Stimulated activated CD8-positive, alpha-beta memory T cell treated with anti-CD3 and anti-CD28 coated beads, Interleukin-4, amount 100 ng/mL, for 48 hours (primary cell): ENCODE measurements around the gene NCS1.
A peak's percentile ranks its signal among the peaks of the same experiment; 100 is the strongest.

ENCODE experiments used
- DNase-seq: peaks from one replicate; pipeline ENCODE4 v3.0.0-alpha.2; 2020

Gene NCS1

DNA sequence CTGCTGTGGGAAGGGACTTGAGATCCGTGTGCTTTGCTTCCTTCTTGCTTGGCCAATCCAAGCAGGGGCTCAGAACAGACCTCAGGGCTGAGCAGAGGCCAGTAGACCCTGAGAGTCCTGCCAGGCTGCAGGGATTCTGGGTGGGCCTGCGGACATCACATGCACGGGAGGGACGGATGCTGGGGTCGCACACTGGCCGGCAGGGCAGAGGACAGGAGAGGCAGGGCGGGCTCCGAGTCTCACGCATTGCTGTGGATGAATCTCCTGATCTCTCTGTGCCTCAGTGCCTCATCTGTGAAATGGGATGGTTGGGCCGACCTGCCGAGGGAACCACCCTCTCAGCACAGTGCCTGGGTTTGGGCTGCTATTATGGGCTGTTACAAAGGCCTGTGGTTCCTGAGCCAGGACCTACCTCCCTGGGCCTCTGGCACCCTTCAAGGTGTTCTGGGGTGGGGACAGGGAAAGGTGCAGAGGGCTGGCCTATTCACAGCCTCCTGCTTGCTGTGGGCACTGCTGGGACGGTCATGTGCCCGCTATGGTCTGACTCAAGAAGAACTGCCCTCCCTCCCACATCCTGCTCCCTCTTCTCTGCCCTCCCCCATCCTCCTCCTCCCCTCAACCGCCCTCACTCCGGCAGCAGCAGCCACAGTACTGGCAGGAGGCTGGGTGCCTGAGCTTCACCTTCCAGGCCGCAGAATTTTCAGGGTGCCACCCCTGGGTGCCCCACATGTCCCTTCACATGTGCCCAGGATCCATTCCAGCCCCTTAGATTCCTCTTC, 43.3 kb downstream of the NCS1 start:
- DNase-seq, result no peak

DNA sequence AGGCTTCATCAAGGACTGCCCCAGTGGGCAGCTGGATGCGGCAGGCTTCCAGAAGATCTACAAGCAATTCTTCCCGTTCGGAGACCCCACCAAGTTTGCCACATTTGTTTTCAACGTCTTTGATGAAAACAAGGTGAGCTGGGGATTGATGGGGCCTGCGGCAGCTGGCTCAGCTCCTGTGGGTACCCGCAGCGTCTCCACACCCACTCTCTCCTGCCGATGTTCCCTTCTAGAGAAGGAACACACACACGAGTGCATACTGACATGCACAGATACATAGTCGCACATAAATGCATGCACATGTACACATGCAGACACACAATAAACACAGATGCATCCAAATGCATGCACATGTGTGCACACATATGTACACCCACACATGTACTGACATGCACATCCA, 45.6 kb downstream of the NCS1 start:
- no peak for DNase-seq

DNA sequence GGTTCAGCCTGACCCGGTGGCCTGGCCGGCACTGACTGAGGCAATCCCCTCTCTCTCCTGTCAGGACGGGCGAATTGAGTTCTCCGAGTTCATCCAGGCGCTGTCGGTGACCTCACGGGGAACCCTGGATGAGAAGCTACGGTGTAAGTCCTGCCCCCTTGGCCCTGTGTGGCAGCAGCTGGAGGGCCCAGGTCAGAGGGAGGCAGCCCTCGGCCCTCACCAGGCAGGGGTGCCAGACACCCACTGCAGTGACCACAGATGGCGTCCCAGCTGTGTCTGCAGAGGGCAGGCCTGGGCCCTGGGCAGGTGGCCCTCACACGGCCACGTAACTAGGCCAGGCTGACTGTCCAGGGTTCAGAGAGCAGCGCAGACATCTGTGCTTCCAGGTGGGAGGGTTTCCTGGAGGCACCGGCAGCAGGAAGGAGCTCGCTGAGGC, 47.5 kb downstream of the NCS1 start:
- DNase-seq, result no peak

DNA sequence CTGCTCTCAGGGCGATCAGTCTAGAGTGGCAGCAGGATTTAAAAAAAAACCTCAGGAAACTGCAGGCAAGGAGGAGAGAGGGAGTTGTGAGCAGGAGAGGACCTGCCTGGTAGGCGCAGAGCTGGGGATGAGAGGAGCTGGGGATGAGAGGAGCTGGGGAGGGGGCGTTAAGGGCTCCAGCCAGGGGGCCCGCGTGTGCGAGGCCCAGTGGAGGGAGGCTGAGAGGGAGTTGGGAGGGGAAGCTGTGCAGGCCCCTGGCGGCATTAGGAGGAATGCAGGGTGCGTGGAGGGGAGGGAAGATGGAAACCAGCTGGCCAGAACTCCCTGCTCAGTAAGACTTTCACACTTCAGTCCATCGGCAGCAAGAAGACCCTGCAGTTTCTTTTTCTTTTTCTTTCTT, 48.1 kb downstream of the NCS1 start:
- DNase-seq, result no peak

DNA sequence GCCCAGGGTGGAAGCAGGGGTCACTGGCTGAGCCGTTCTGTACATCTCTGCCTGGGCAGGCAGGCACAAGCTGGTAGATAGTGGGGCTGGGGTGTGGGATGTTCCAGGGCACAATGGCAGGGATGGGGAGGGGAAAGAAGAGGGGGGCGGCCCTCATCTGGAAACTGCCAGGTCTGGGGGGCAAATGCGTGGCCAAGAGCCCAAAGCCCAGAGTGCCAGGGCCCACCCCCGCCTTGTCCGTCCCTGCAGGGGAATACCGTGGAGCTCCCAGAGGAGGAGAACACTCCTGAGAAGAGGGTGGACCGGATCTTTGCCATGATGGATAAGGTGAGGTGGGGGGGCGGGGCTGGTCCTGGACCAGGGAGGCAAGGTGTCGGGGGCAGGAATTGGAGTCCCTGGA, 50.6 kb downstream of the NCS1 start:
- no peak for DNase-seq

DNA sequence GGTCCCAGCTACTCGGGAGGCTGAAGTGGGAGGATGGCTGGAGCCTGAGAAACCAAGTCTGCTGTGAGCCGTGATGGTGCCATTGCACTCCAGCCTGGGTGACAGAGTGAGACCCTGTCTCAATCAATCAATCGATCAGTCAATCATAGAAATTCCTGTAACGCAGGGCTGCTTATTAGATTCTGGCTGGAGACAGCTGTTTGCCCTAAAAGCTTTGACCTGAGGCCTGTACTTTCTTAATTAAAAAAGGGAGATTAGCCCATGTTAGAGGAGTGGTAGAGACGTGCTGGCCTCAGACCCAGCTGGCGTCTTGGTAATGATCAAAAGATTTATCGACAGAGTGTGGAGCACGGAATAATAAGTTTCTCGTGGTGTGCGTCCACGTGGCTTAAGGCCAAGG, 52.9 kb downstream of the NCS1 start:
- DNase-seq, result no peak

DNA sequence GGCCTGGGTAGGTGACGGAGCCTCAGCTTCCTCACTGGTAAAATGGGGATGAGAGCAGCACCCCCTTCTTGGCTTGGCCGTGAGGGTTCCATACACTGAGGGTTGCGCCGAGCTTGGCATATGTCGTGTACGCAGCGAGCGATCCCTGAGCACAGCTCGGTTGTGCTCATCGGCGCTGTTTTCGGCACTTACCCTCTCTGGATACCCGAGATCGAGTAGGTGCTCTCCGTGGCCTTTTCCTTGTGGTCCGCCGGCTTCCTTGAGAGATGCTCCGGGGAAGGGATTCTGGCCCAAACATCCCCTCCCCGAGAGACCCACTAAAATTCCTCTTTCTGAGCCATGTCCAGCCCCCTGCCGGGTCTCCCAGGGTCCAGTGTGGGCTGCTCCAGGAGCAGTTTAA, 53.4 kb downstream of the NCS1 start:
- DNase-seq, result no peak

DNA sequence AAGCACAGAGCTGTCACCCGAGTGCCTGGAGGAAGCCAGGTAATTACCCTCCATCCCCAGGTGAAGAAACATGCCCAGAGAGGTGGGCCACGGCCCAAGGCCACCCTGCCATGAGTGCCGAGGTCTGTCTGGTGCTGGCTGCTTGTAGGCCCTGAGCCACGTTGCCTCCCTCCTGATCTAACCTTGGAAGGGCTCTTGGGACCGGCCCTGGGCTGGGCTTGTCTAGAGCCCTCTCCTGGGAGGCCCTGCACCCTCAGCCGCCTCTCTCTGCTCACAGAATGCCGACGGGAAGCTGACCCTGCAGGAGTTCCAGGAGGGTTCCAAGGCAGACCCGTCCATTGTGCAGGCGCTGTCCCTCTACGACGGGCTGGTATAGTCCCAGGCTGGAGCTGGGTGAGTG, 53.9 kb downstream of the NCS1 start:
- DNase-seq, result no peak

DNA sequence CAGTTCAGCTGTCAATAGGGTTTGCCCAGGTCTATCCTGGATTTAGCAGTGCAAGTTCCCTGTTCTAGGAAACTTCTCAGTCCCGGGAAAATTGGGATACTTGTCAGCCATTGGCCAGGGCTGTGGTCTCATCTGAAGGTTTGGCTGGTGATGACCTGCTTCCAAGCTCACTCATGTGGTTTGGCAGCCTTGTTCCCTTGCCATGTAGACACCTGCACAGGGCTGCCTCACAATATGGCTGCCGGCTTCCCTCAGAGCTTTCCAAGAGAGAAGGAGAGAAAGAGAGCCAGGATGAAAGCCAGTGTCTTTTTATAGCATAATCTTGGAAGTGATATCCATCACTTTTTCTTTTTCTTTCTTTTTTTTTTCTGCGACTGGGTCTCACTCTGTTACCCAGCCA, 55.6 kb downstream of the NCS1 start:
- DNase-seq, result no peak

DNA sequence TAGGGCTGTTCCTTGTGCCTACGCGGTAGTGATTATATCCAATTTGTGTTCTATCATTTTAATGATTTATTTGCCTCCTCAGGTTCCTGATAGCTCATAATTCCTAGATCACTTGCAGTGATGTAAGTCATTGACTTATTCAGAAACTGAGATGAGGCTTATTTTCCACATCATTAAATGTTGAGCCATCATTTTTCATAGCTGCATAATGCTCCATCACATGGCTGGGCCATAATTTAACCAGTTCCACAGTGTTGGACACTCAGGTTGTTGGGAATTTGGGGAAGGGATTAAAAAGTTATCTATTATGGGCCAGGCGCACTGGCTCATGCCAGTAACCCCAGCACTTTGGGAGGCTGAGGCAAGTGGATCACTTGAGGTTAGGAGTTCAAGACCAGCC, 57.6 kb downstream of the NCS1 start:
- no peak for DNase-seq

DNA sequence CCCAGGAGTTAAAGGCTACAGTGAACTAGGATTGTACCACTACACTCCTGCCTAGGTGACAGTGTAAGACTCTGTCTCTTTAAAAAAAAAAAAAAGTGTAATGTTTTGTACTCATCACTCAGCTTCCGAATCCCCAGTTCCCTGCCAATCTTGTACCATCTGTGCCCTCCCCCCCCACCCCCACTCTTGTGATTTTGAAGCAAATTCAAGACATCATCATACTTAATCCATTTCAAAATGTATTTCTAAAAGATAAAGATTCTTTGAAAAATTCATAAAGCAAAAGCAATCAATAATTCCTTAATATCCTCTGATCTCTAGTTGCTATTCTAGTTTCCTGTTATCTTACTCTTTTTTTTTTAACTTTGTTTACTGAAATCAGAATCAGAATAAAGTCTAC, 58.4 kb downstream of the NCS1 start:
- DNase-seq, result no peak

DNA sequence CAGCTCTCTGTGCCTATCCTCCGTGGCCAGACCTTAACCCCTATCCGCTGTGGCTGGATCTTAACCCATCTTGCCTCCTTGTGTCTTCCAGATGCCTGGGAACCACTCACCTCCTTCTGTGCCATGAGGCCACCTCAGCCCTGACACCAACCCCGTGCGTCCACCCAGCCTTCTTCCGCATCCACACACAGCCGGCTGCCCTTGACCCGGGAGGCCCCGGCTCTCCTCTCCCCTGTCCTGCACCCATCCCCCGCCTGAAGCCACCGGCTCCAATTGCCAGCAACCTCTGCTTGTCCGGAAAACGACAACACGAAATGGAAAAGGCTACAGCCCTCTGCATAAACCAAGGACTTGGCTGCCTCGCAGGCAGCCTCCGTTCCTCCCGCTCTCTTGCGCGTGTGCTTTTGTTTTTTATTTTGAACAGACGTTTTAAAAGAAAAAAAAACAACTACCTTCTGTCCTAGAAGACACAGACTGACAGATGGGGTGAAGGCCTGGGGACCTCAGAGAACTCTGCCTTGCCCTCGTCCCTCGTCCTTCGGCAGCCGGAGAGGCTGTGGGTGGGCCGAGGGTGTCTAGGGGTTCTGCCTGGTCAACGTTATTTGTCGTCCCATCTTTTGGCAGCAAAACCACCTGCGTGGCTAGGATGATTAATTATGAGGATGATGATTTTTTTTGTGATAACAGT, 60.8 kb downstream of the NCS1 start:
- DNase-seq, result no peak

DNA sequence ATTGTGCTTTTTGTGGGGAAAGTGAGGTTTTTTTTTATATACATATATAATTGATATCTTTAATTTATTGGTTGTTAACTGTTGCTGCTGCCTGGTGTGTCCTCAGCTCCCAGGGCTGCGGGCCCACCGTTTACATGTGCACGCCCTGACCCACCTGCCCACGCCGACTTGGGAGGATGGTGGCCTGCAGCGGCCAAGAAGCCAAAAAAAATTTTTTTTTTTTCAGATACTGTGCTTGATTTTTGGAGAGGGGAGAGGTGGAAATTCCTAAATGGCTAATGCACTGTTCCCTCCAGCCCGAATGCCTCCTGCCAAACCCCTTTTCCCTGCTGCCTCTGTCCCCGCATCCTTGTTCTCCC, 61.4 kb downstream of the NCS1 start:
- DNase-seq, result no peak

DNA sequence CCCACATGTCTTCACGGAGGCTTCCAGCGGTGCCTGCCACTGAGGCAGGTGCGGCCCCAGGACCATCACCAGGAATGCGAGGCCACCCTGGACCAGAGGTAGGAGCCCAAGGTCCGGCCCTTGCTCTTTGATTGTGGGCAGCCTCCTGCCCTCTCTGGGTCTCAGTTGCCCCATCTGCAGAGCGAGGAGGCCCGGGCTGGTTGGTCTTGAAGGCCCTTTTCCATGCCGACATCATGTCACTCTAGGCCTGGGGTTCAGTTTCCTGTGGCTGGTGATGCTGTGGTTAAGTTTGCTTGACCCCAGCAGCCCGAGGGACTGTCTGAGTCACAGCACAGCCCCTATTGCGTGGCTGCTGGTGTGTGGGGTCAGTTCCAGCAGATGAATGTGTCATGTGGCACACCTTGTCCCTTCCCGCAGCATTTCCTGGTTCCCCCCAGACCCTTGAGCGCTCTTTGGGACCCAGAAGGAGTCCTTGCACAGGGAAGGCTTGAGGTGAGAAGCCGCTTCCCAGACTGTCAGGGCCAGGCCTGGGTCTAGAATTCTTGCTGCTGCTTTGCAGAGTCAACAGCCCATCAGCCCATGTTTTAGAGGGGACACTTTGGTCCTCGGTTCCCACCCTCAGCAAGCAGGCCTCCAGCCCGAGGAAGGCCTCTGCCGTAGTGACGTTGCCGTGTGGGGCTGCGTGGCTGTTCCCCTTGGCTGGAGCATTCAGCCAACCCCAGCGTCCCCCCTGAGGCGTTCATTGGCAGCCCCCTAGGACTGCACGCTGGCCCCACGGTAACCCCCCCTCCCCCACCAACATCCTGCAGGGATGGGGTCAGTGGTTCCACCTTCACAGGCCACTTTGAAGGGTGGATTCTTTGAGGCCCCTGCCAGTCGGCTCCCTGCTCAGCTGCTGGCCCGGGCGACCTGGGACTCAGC, 62.4 kb downstream of the NCS1 start:
- no peak for DNase-seq

DNA sequence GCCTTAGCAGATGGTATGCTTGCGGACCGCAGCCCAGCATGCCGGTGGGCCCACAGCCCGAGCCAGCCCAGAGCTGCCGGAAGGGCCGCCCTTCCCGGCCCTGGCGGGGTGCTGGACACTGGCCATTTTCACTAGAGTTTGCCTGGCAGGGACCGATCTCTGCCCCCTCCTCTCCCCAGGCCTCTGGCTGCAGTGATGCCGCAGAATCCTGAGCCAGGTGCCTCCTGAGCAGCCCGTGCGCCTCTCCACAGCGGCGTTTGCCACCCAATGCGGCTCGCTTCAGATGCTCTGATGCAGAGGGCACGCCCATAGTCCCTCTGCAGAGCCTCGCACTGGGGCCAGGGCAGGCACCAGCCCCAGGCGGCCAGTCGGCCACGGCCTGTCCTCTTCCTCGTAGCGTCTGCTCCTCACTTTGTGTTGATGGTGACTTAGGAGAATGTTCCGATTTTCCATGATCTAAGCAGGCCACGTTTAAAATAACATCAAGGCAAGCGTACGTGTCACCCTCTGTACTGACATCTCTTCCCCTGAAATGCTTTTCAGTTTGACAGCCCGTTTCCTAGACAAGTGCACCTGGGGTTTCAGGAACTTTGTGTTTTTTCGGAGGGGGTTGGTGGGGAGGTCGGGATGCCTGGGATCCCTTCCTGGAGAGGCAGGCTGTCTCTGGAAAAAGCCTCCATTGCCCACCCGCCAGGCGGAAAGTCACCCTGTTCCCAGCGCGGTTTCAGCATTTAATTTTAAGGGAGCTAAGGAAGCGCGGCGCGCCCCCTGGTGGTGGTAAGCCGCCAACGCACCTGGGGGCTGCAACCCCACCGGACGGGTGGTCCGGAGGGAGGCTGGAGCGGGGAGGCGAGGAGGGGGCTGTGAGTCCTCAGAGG, 63.6 kb downstream of the NCS1 start:
- DNase-seq, result peak; percentile 83

DNA sequence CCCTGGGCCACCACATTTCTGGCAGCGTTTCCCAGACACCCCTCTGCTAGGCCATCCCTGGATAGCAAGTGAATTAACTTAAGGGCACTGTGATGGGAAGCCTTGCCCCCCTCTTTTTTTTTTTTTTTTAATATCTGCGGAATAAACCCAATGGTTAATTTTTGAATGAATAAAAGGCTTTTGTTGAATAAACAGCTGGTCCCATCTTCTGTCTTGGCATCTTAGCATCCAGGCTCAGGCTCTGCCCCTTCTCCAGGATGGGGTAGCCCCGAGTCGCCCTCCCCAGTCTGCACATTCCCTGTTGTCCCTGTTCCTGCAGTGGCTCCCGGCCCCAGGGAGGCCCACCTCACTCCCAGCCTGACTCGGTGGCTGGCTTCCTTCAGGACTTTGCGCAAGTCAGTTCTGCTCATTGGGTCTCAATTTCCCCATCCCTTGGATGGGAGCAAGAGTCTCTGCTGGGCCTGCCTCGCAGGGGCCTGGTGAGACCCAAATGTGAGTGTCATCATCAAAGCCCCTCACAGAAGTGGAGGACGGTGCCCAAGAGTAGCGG, 64.3 kb downstream of the NCS1 start:
- DNase-seq, result no peak

DNA sequence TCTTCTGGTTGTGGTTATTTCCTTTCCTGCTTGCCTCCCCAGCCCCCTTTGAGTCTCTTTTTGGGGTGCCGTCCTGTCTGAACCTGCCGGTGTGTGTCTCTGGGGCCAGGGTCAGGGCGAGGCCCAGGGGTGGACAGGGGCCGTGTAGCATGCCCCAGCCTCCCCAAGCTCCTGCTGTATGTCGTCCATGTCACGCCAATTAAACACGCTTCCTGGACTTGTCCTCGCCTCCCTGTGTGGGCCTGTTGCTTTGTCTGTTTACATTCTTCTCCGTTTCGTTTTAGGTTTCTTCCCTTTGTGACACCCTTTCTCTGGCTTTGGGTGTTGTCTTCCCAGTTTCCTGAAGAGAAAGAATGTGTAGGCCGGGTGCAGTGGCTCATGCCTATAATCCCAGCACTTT, 64.9 kb downstream of the NCS1 start:
- no peak for DNase-seq

DNA sequence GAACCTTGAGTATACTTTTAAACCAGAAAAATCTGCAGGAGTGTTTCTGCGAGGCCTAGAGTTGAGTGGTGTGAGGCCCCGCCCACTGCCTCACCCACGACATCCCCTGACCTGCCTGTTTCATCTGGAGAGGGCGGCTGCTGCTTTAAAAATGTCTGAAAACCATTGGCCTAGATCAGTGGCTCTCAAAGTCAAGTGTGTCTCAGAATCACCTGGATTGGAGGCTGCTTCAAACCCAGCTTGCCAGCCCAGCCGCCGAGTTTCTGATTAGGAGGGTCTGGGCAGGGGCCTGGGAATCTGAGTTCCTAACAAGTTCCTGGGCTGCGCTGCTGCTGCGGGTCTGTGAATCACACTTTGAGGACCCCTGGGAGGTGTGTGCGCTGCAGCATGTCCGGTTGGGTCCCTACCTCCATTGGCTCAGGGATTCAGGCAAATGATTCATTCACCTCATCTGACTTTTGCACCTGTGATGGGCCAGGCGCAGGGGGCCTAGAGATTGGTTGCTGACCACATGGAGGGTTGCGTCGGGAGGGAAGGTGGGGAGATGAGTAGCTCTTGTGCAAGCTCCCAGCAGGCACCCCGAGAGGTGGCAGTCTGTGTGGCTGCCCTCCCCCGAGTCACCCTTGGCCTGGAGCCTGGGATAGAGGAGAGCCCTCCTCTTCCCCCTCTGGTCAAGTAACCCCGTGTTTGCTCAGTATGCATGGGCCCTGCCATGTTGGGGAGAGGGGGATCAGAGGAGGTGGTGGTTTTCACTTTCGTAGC, 65.7 kb downstream of the NCS1 start:
- DNase-seq, result no peak

DNA sequence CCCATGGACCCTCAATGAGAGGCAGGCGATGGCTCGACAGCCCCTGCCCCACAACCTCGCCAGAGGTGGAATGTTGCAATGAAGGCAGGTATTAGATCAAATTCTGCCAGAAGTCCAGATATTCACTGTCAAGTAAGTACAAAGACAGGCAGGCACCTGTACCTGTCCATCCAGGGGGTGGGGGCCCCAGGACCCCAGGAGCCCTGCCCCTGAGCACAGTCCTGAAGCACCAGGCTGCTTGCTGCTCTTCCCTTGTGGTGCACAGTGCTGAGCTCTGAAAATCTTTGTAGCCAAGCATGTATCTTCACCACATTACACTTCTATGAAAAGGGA, 67.1 kb downstream of the NCS1 start:
- no peak for DNase-seq

DNA sequence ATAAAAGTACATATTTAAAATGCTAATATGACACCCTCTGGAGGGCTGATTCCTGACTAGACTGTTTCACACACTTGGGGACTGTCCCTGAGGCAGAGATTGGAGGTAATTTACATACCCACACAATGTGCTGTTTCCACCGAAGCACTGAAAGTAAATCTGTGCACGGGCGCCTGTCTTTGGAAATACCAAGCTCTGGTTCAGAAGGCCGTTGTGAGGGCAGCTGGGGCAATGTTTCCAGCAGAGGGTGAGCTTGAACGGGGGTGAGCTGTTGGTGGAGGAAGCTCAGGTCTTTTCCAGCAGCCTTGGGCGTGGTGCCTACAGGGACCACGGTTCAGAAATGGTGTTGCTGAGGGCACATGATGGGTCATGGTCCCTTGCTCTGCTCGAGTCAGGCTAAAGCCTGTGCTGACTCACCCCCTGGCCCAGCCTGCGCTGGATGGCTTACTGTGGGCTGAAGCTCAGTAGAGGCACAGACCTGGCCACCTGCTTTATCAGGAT, 67.6 kb downstream of the NCS1 start:
- peak; percentile 70 for DNase-seq

DNA sequence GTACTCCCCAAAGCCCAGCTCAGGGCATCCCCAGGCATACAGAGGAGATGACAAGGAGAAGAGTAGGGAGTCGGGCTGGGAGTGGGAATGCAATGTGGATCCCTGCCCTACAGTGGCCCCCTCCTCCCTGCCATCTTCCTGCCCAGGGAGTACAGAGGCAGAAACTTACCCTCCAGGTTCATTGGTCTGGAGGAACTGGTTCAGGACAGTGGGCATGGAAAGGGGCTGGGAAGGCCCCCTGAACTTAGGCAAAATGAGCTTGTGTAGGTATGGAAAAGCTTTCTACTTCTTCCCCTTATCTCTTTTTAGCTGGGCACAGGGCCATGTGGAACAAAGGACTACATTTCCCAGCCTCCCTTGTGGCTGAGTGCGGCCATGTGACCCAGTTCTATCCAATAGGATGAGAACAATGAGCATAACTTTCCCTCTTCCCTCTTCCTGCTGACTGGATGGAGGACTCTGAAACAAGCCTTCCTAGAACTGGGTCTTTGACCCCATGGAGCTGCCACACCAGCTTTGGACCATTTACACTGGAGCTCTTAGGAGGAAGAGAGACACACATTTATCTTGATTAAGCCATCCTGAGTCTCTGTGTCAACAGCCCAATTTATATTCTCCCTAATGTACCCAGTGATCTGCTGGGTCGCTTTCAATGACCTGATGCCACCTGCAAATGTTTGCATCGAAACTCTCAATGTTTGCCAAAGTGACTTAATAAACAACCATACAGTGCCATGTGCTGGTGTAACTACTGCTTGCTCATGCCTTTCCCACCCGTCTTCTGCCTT, 68.4 kb downstream of the NCS1 start:
- DNase-seq, result peak; percentile 56
